Gastroesophageal sphincter (tissue), 4 donors: Measurements from ENCODE around the gene PRSS22. TPM values are rescaled to one million over a fixed set of nuclear protein-coding genes. Genes with fewer than 3 reads are reported as not detected.

Source experiments
- ATAC-seq: fragments of 150-250 bp; one replicate; pipeline ENCODE4 v1.9.1; 2016; ENCODE audit warnings: mild to moderate bottlenecking, moderate library complexity
- H3K27ac ChIP-seq, 4 donors: fragments of 200-600 bp; sonication (generic) in 3 of 4; 1 replicate in 3 of 4; 2 replicates in 1 of 4; pipeline ENCODE4 v1.5.1; 2016 to 2019
- H3K27me3 ChIP-seq: fragments of 200-600 bp; sonication (generic); one replicate; pipeline ENCODE4 v1.5.1; 2019
- H3K36me3 ChIP-seq, 2 donors: fragments of 200-600 bp; sonication (generic); one replicate each; pipeline ENCODE4 v1.5.1; 2019; ENCODE audit warnings: control low read depth in 1 of 2
- H3K4me1 ChIP-seq, 3 donors: fragments of 200-600 bp; sonication (generic); 1 replicate in 2 of 3; 2 replicates in 1 of 3; pipeline ENCODE4 v1.5.1; 2016 to 2019; ENCODE audit warnings: control low read depth in 2 of 3
- H3K4me3 ChIP-seq, 2 donors: fragments of 200-600 bp; sonication (generic); one replicate each; pipeline ENCODE4 v1.5.1; 2019; ENCODE audit warnings: mild to moderate bottlenecking in 1 of 2, moderate library complexity in 1 of 2
- H3K9me3 ChIP-seq, 3 donors: fragments of 200-600 bp; sonication (generic); one replicate each; pipeline ENCODE4 v1.5.1; 2017 to 2019; ENCODE audit warnings: control low read depth in 2 of 3
- CTCF ChIP-seq, 4 experiments: fragments of 200-600 bp in 2 of 4; fragments of 450-650 bp in 2 of 4; sonication (generic) in 1 of 4; IDR thresholded peaks; one replicate each; pipeline ENCODE4 v1.5.1; 2017 to 2019; ENCODE audit warnings: antibody characterized with exemption in 4 of 4, mild to moderate bottlenecking in 2 of 4, moderate library complexity in 2 of 4
- EP300 ChIP-seq: sonication (generic); formaldehyde crosslinking; IDR thresholded peaks from one replicate; pipeline ENCODE4 v1.6.1; 2017; ENCODE audit warnings: antibody characterized with exemption, mild to moderate bottlenecking
- POLR2A ChIP-seq, 2 donors: fragments of 450-650 bp; IDR thresholded peaks; one replicate each; pipeline ENCODE4 v1.6.1; 2017; ENCODE audit warnings: antibody characterized with exemption in 2 of 2, mild to moderate bottlenecking in 2 of 2, moderate library complexity in 1 of 2
- POLR2AphosphoS5 ChIP-seq: sonication (generic); formaldehyde crosslinking; IDR thresholded peaks from one replicate; pipeline ENCODE4 v1.6.1; 2017; ENCODE audit warnings: antibody characterized with exemption
- WGBS, 2 donors: methylation state at CpG; one replicate each; pipeline ENCODE4 v1.1.5; 2018; ENCODE audit warnings: low coverage in 1 of 2; 5-methylcytosine and 5-hydroxymethylcytosine counted together
- total RNA-seq, 4 donors: library from RNA; depleted of rRNA; stranded (reverse); fragments of >200 nt; gene quantifications; one replicate each; pipeline ENCODE4 v1.1.0, GENCODE V29; 2016

The PRSS22 gene
- total RNA-seq, 4 donors from 2014 or later: 1.0 to 2.7 TPM; not detected in 2

- no peak for ATAC-seq
- H3K4me1 ChIP-seq: peaks cover 0 to 14% (median 0%) of the 10 kb centered on the region in 3 donors
- H3K36me3 ChIP-seq: peaks cover 0 to 49% of the 10 kb centered on the region in 2 donors
- WGBS, 2 donors: 45 to 86% methylated on average over 4 to 7 of the region's 31 CpGs
- H3K4me3 ChIP-seq: no peak overlapping the region
- no peaks in the 10 kb centered on the region for H3K9me3 ChIP-seq
- TF ChIP-seq EP300: no peak
- no peak for TF ChIP-seq CTCF (IDR thresholded peaks at IDR 0.05)
- no peak for TF ChIP-seq POLR2AphosphoS5
- TF ChIP-seq POLR2A (IDR thresholded peaks at IDR 0.05): no peak
- H3K27me3 ChIP-seq: no peaks in the 10 kb centered on the region
- H3K27ac ChIP-seq: no peak overlapping the region
Measured at GRCh38 chr16:2894231-2894630, 36.3 kb upstream of the PRSS22 start.

GRCh38 chr16:2884041-2884451, 26.1 kb upstream of the PRSS22 start:
- TF ChIP-seq POLR2A (IDR thresholded peaks at IDR 0.05) (no peak), POLR2AphosphoS5 (no peak), EP300 (no peak), CTCF (IDR thresholded peaks at IDR 0.05) (no peak)
- Histone ChIP-seq H3K4me1 (peaks cover 0 to 20% (median 4%) of the 10 kb centered on the region in 3 donors), H3K27ac (peak overlapping the region; percentile 95 to 99 (median 96)), H3K27me3 (no peaks in the 10 kb centered on the region), H3K36me3 (no peaks in the 10 kb centered on the region), H3K4me3 (peak overlapping the region; percentile 86 to 90), H3K9me3 (no peaks in the 10 kb centered on the region)
- no peak for ATAC-seq
- 40% methylated on average over 9 of the region's 18 CpGs; no CpG with 5 or more reads in 1 of the 2 donors for WGBS, 2 donors

- TF ChIP-seq POLR2AphosphoS5: no peak
- TF ChIP-seq EP300: no peak
- TF ChIP-seq POLR2A (IDR thresholded peaks at IDR 0.05): no peak
- TF ChIP-seq CTCF (IDR thresholded peaks at IDR 0.05): peak in 1 of 4 experiments; percentile 2
- no peak for ATAC-seq
- Histone ChIP-seq H3K36me3 (no peaks in the 10 kb centered on the region), H3K27me3 (no peaks in the 10 kb centered on the region), H3K4me3 (peak overlapping the region; percentile 86 to 90), H3K27ac (peak overlapping the region; percentile 95 to 99 (median 96)), H3K9me3 (no peaks in the 10 kb centered on the region), H3K4me1 (peaks cover 0 to 20% (median 4%) of the 10 kb centered on the region in 3 donors)
- WGBS, 2 donors: 0% methylated on average over 3 of the region's 31 CpGs
Measured at GRCh38 chr16:2883458-2883908, 25.5 kb upstream of the PRSS22 start.

- ATAC-seq: peak; percentile 98
- TF ChIP-seq POLR2A (IDR thresholded peaks at IDR 0.05) (peak; percentile 56 to 59), CTCF (IDR thresholded peaks at IDR 0.05) (peak in 3 of 4 experiments; percentile 19 to 41 (median 28)), POLR2AphosphoS5 (peak; percentile 84), EP300 (no peak)
Measured at GRCh38 chr16:2882650-2883457, 24.9 kb upstream of the PRSS22 start, which contains the start of gene FLYWCH2. Gene FLYWCH2, plus strand, starts transcription at chr16:2883215. Its CDS starts 13,235 bp downstream, at chr16:2896450.

More at GRCh38 chr16:2882650-2883457, 24.9 kb upstream of the PRSS22 start, which contains the start of gene FLYWCH2:
- Histone ChIP-seq H3K27me3 (no peaks in the 10 kb centered on the region), H3K4me1 (peaks cover 0 to 20% (median 4%) of the 10 kb centered on the region in 3 donors), H3K27ac (peak within 1 kb of the TSS; percentile 95 to 99 (median 96)), H3K9me3 (no peaks in the 10 kb centered on the region), H3K36me3 (no peaks in the 10 kb centered on the region), H3K4me3 (peak within 1 kb of the TSS; percentile 86 to 90)
- 0% methylated on average over 11 to 27 of the region's 73 CpGs for WGBS, 2 donors
